ENCODE measurements around the gene FIBP.
A peak's percentile ranks its signal among the peaks of the same experiment; 100 is the strongest.

The FIBP gene

DNA sequence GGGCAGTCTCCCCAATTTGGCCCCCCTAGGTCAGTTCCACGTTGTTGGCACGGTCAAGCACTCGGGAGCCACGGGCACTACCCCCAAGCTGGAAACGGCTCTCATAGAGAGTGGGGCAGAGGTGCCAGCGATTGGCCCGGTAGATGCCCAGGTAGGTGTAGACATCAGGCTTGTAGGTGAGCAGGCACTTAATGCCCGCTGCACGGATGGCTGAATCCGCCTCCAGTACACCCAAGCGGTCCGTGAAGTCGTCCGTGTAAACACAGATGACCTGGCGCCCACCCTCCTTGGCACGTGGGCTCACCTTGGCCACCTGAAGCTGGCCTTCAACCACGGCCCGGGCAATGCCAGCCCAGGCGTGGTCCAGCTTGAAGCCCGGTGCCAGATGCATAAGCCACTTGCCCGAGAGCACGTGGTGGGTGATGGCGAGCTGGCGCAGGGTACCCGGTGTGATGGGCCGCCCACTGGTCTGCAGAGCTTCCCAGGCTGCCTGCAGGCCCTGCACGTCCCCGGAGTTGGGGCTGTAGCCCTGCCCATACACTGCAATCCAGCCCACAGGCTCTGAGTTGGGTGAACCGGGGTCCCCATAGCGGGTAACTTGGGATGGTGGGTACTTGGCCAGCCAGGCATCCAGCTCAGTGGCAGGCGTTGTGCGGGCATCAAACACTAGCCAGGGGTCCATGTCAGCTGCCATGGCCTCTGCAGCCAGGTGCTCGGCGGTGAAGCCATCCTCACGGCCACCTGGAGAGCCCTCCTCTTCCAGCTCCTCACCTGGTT lies 29.4 kb upstream of the FIBP start:
- peaks cover 13% of the 10 kb centered on the region for H3K36me3 ChIP-seq (replicated peaks)
- in situ Hi-C loops (cut with HindIII; ENCODE audit: low pct_ligation_motif_present, low sequenced_read_pairs): no loop called here
- H3K27me3 ChIP-seq (replicated peaks): no peaks in the 10 kb centered on the region
- DNase-seq: no peak
- H3K4me3 ChIP-seq (ENCODE audit: low read depth, low read length): peak overlapping the region; percentile 88
- H3K27ac ChIP-seq: peak overlapping the region; percentile 93
- TF ChIP-seq, protein P1, sequence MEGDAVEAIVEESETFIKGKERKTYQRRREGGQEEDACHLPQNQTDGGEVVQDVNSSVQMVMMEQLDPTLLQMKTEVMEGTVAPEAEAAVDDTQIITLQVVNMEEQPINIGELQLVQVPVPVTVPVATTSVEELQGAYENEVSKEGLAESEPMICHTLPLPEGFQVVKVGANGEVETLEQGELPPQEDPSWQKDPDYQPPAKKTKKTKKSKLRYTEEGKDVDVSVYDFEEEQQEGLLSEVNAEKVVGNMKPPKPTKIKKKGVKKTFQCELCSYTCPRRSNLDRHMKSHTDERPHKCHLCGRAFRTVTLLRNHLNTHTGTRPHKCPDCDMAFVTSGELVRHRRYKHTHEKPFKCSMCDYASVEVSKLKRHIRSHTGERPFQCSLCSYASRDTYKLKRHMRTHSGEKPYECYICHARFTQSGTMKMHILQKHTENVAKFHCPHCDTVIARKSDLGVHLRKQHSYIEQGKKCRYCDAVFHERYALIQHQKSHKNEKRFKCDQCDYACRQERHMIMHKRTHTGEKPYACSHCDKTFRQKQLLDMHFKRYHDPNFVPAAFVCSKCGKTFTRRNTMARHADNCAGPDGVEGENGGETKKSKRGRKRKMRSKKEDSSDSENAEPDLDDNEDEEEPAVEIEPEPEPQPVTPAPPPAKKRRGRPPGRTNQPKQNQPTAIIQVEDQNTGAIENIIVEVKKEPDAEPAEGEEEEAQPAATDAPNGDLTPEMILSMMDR (IDR thresholded peaks at IDR 0.05; ENCODE audit: low read depth, low read length, missing control alignments): no peak

DNA sequence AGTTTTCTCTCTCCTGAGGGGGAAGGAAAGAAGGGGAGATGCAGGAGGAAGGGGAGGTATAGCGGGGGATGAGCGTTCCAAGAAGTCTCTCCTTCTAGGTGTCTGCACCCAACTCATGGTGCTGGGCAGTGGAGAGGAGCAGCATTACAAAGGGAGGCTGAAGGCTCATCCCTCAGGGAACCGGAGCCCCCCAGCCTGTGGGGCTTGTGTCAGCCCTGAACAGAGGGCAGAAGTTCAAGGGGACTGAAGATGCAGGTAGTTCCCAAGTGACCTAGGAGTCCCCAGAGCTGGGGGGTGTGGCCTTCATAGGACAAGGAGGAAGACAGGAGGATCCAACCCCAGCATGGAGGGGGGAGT lies 28.8 kb upstream of the FIBP start:
- Histone ChIP-seq H3K27me3 (replicated peaks) (no peaks in the 10 kb centered on the region), H3K27ac (peak overlapping the region; percentile 82), H3K4me3 (ENCODE audit: low read depth, low read length) (peak overlapping the region; percentile 88), H3K36me3 (replicated peaks) (peaks cover 7% of the 10 kb centered on the region)
- in situ Hi-C loops (cut with HindIII; ENCODE audit: low pct_ligation_motif_present, low sequenced_read_pairs): no loop called here
- no peak for DNase-seq
- TF ChIP-seq, protein P1 (IDR thresholded peaks at IDR 0.05; ENCODE audit: low read depth, low read length, missing control alignments): no peak

DNA sequence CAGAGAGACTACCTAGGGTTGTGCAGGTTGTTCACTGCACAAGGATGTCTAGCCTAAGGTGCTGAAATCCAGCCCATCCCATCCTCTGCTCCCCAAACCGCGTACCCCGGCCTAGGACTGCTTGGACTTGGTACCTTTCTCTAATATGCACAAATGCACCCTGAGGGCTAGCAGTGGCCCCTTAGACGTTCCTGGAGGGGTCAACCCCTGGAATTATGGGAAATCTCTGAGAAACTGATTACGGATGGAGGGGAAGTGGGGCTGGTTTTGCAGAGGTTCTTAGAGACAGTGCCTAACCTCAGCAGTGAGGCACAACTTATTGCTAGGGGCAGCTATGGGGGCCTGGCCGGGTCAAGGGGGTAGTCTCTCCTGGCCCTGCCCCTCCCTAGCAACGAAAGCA lies 28.1 kb upstream of the FIBP start:
- TF ChIP-seq, protein P1 (IDR thresholded peaks at IDR 0.05; ENCODE audit: low read depth, low read length, missing control alignments): no peak
- Histone ChIP-seq H3K4me3 (ENCODE audit: low read depth, low read length) (no peak overlapping the region), H3K27ac (peak overlapping the region; percentile 82), H3K27me3 (replicated peaks) (no peaks in the 10 kb centered on the region), H3K36me3 (replicated peaks) (peaks cover under 1% of the 10 kb centered on the region)
- in situ Hi-C loops (cut with HindIII; ENCODE audit: low pct_ligation_motif_present, low sequenced_read_pairs): no loop called here
- no peak for DNase-seq

DNA sequence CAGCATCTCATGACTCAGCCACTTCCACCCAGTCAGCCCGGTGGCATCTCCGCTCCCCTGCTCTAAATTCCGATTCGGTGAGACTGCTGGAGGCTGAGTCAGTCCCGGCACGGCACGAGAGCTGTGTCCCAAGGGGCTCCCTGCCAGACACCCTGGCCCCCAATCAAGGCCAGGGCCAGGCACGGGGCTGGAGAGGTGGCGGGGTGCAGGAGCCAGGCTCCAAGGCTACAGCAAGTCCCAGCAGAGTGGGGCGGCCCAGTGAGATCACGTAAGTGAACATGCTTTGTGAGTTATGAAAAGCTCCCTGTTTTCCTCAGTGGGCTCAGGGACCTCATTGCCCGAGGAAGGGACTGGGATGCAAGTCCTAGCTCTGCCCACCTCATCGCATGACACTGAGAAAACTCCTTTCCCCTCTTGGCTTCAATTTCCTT lies 27.6 kb upstream of the FIBP start:
- H3K4me3 ChIP-seq (ENCODE audit: low read depth, low read length): peak overlapping the region; percentile 32

DNA sequence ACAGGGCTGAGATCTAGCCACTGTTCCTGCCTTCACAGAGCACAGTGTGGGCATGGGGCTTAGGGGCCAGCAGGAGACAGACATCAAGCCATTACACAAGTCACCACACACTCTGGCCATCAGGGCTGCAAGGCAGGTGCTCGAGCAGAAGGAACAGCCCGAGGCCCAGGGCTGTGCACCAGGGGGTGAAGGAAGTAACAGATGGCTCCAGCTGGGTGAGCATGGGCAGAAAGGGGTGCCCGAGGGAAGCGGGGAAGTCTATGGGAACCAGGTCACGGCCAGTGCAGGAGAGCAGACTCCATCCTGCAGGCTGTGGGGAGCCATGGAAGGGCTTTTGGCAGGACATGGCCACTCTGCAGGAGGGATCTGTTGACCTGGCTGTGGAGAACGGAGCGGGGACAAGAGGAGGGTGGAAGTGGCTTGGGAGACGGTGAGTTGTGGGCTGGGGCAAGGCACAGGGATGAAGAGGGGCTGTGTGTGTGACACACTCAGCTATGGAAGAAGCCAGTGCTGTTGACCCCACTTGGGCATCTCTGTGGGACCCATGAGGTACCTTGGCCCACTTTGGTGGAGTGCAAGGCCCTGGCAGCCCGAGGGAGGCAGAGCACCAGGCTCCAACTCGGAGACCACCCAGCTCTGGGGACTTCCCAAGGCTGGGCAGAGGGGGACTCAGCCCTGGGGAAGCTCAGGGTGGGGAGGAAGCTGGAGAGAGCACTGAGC lies 27.0 kb upstream of the FIBP start:
- Histone ChIP-seq H3K27me3 (replicated peaks) (no peaks in the 10 kb centered on the region), H3K4me3 (ENCODE audit: low read depth, low read length) (no peak overlapping the region), H3K27ac (peak overlapping the region; percentile 82), H3K36me3 (replicated peaks) (no peaks in the 10 kb centered on the region)
- no peak for DNase-seq
- TF ChIP-seq, protein P1 (IDR thresholded peaks at IDR 0.05; ENCODE audit: low read depth, low read length, missing control alignments): no peak
- in situ Hi-C loops (cut with HindIII; ENCODE audit: low pct_ligation_motif_present, low sequenced_read_pairs): no loop called here

More for the DNA sequence above, 27.6 kb upstream of the FIBP start:
- in situ Hi-C loops (cut with HindIII; ENCODE audit: low pct_ligation_motif_present, low sequenced_read_pairs): no loop called here
- peak; percentile 96 for DNase-seq
- Histone ChIP-seq H3K27me3 (replicated peaks) (no peaks in the 10 kb centered on the region), H3K27ac (peak overlapping the region; percentile 82), H3K36me3 (replicated peaks) (no peaks in the 10 kb centered on the region)
- TF ChIP-seq, protein P1 (IDR thresholded peaks at IDR 0.05; ENCODE audit: low read depth, low read length, missing control alignments): no peak
